HepG2 (cell line): ENCODE data around the gene CSNK1G1. TPM values are rescaled to one million over a fixed set of nuclear protein-coding genes. Genes with fewer than 3 reads are reported as not detected.

Source experiments
- AKAP8 ChIP-seq: sonication (generic); formaldehyde crosslinking; IDR thresholded peaks from 2 replicates; pipeline ENCODE4 v1.5.1; 2020; ENCODE audit warnings: mild to moderate bottlenecking, missing genetic modification reagents
- CEBPG ChIP-seq: IDR thresholded peaks from 2 replicates; pipeline ENCODE4 v1.6.1; 2016
- CREB1 ChIP-seq, 2 experiments: fragments of 450-650 bp in 1 of 2; IDR thresholded peaks; 2 replicates each; pipeline ENCODE4 v1.6.1; 2016 to 2017; ENCODE audit warnings: control low read depth in 1 of 2, mild to moderate bottlenecking in 1 of 2, missing compliant biosample characterization in 1 of 2, missing genetic modification characterization in 1 of 2
- EHMT2 ChIP-seq: fragments of 200-600 bp; sonication (generic); IDR thresholded peaks from 2 replicates; pipeline ENCODE4 v1.7.0; 2017; ENCODE audit warnings: antibody characterized with exemption, low read depth, low read length, borderline replicate concordance
- FOXC1 ChIP-seq: sonication (generic); formaldehyde crosslinking; IDR thresholded peaks from 2 replicates; pipeline ENCODE4 v1.8.0; 2022; ENCODE audit warnings: mild to moderate bottlenecking, missing genetic modification reagents, borderline replicate concordance
- FOXO1 ChIP-seq: sonication (generic); formaldehyde crosslinking; IDR thresholded peaks from 2 replicates; pipeline ENCODE4 v1.4.0; 2020; ENCODE audit warnings: missing genetic modification reagents
- GABPB1 ChIP-seq: IDR thresholded peaks from 2 replicates; pipeline ENCODE4 v1.6.1; 2016; ENCODE audit warnings: mild to moderate bottlenecking, missing genetic modification reagents, moderate library complexity, missing compliant biosample characterization
- GATAD2A ChIP-seq: IDR thresholded peaks from 2 replicates; pipeline ENCODE4 v1.6.1; 2016
- HNRNPLL ChIP-seq: fragments of 200-400 bp; formaldehyde crosslinking; IDR thresholded peaks from 2 replicates; pipeline ENCODE4 v1.6.1; 2017; ENCODE audit warnings: mild to moderate bottlenecking, low read depth, low read length; ENCODE audit not compliant: poor library complexity, severe bottlenecking
- IRX3 ChIP-seq: sonication (generic); formaldehyde crosslinking; IDR thresholded peaks from 2 replicates; pipeline ENCODE4 v1.8.1; 2023; ENCODE audit warnings: mild to moderate bottlenecking, low read depth, missing genetic modification reagents, borderline replicate concordance
- JUN ChIP-seq: sonication (generic); formaldehyde crosslinking; IDR thresholded peaks from 2 replicates; pipeline ENCODE4 v1.4.0; 2020; ENCODE audit warnings: mild to moderate bottlenecking, missing genetic modification reagents
- MEIS1 ChIP-seq: sonication (generic); formaldehyde crosslinking; IDR thresholded peaks from 2 replicates; pipeline ENCODE4 v1.9.0; 2021; ENCODE audit warnings: mild to moderate bottlenecking, missing genetic modification reagents, moderate library complexity, borderline replicate concordance
- MTA3 ChIP-seq: sonication (generic); formaldehyde crosslinking; IDR thresholded peaks from 2 replicates; pipeline ENCODE4 v1.4.0; 2020; ENCODE audit warnings: missing genetic modification reagents
- NCOA2 ChIP-seq: sonication (generic); formaldehyde crosslinking; IDR thresholded peaks from 2 replicates; pipeline ENCODE4 v1.8.0; 2022; ENCODE audit warnings: inconsistent platforms
- NFE2L2 ChIP-seq: fragments of 150-350 bp; IDR thresholded peaks from 2 replicates; pipeline ENCODE4 v1.6.1; 2014; ENCODE audit warnings: low read length
- NFKBIZ ChIP-seq: IDR thresholded peaks from 2 replicates; pipeline ENCODE4 v1.6.1; 2018; ENCODE audit warnings: missing genetic modification reagents, missing compliant biosample characterization
- NONO ChIP-seq, 2 experiments: fragments of 450-650 bp in 1 of 2; sonication (generic) in 1 of 2; formaldehyde crosslinking in 1 of 2; IDR thresholded peaks in 1 of 2; conservative IDR thresholded peaks in 1 of 2; 2 replicates each; pipeline versions ENCODE4 v1.6.1 to v1.8.0; 2017 to 2022; ENCODE audit warnings: mild to moderate bottlenecking in 1 of 2, missing genetic modification reagents in 1 of 2, moderate library complexity in 1 of 2
- PAX8 ChIP-seq: sonication (generic); formaldehyde crosslinking; IDR thresholded peaks from 2 replicates; pipeline ENCODE4 v1.8.0; 2022; ENCODE audit warnings: mild to moderate bottlenecking, missing genetic modification reagents, borderline replicate concordance
- REPIN1 ChIP-seq: sonication (generic); formaldehyde crosslinking; IDR thresholded peaks from 2 replicates; pipeline ENCODE4 v1.8.0; 2022; ENCODE audit warnings: missing genetic modification reagents, low read depth, mild to moderate bottlenecking, borderline replicate concordance
- SMYD3 ChIP-seq: sonication (generic); formaldehyde crosslinking; IDR thresholded peaks from 2 replicates; pipeline ENCODE4 v1.8.1; 2023; ENCODE audit warnings: mild to moderate bottlenecking, missing genetic modification reagents
- STAG1 ChIP-seq: sonication (generic); formaldehyde crosslinking; IDR thresholded peaks from 2 replicates; pipeline ENCODE4 v1.4.0; 2020; ENCODE audit warnings: missing genetic modification reagents
- TEF ChIP-seq: sonication (generic); formaldehyde crosslinking; IDR thresholded peaks from 2 replicates; pipeline ENCODE4 v1.5.0; 2020; ENCODE audit warnings: missing genetic modification reagents
- WIZ ChIP-seq: sonication (generic); formaldehyde crosslinking; IDR thresholded peaks from 2 replicates; pipeline ENCODE4 v1.5.1; 2020; ENCODE audit warnings: mild to moderate bottlenecking, missing genetic modification reagents
- ZFAT ChIP-seq: sonication (generic); formaldehyde crosslinking; conservative IDR thresholded peaks from 2 replicates; pipeline ENCODE4 v1.8.1; 2023; ENCODE audit warnings: missing genetic modification reagents, inconsistent platforms
- ZFP37 ChIP-seq: sonication (generic); formaldehyde crosslinking; IDR thresholded peaks from 2 replicates; pipeline ENCODE4 v1.4.0; 2020; ENCODE audit warnings: missing genetic modification reagents, borderline replicate concordance
- ZNF138 ChIP-seq: sonication (generic); formaldehyde crosslinking; IDR thresholded peaks from 2 replicates; pipeline ENCODE4 v1.5.0; 2020; ENCODE audit warnings: mild to moderate bottlenecking, low read depth, missing genetic modification reagents
- ZNF33B ChIP-seq: sonication (generic); formaldehyde crosslinking; IDR thresholded peaks from 2 replicates; pipeline ENCODE4 v1.5.1; 2020; ENCODE audit warnings: mild to moderate bottlenecking, missing genetic modification reagents
- ZNF749 ChIP-seq: sonication (generic); formaldehyde crosslinking; IDR thresholded peaks from 2 replicates; pipeline ENCODE4 v1.8.0; 2022; ENCODE audit warnings: mild to moderate bottlenecking, missing genetic modification reagents, moderate library complexity, borderline replicate concordance
- ZNF800 ChIP-seq: sonication (generic); formaldehyde crosslinking; IDR thresholded peaks from 2 replicates; pipeline ENCODE4 v1.4.0; 2020; ENCODE audit warnings: missing genetic modification reagents
- ZNF879 ChIP-seq: sonication (generic); formaldehyde crosslinking; IDR thresholded peaks from 2 replicates; pipeline ENCODE4 v1.8.1; 2023; ENCODE audit warnings: missing genetic modification reagents
- polyA plus RNA-seq, 8 experiments: library from polyadenylated mRNA; depleted of rRNA in 3 of 8; stranded (reverse) in 7 of 8; unstranded in 1 of 8; fragments of >200 nt; fragmentation: Illumina TruSeq in 4 of 8; extraction: Trizol in 4 of 8; gene quantifications; 2 replicates each; pipeline versions ENCODE4 v1.2.1 to v1.2.3, GENCODE V29; 2011 to 2016; ENCODE audit warnings: low read depth in 4 of 8, missing spikeins in 1 of 8, mixed read lengths in 1 of 8; ENCODE audit not compliant: insufficient read depth in 1 of 8
- total RNA-seq, 5 experiments: library from RNA; depleted of rRNA; stranded (reverse); fragments of >200 nt; fragmentation: Illumina TruSeq; extraction: Trizol; gene quantifications; 2 replicates each; pipeline ENCODE4 v1.2.3, GENCODE V29; 2016; ENCODE audit warnings: low read depth in 1 of 5

The CSNK1G1 gene
- total and polyA plus RNA-seq, 2 of the 13 experiments (the other 11 are each of a cell fraction or from before 2014, with no cell fraction given), result 8.5 to 12.6 TPM

- TF ChIP-seq STAG1 (CRISPR knock-in tag) (no peak), CEBPG (CRISPR knock-in tag) (peak; percentile 85), TEF (CRISPR knock-in tag) (peak; percentile 90; the same call in 1 of the 2 replicates), MEIS1 (CRISPR knock-in tag) (0 out of 2 replicates have a peak, but pooled peaks have one; percentile 47), ZNF749 (CRISPR knock-in tag) (0 out of 2 replicates have a peak, but pooled peaks have one; percentile 5), GABPB1 (CRISPR knock-in tag) (no peak), NONO (IDR thresholded peaks at IDR 0.05) (no peak), NONO (CRISPR knock-in tag; conservative IDR thresholded peaks at IDR 0.05) (no peak), JUN (0 out of 2 replicates have a peak, but pooled peaks have one; percentile 11), FOXO1 (CRISPR knock-in tag) (no peak), ZNF879 (no peak), SMYD3 (CRISPR knock-in tag) (no peak), ZFAT (CRISPR knock-in tag) (no peak), NCOA2 (CRISPR knock-in tag) (no peak; the same call in 1 of the 2 replicates), ZNF800 (CRISPR knock-in tag) (0 out of 2 replicates have a peak, but pooled peaks have one; percentile 20), WIZ (CRISPR knock-in tag) (0 out of 2 replicates have a peak, but pooled peaks have one; percentile 38), ZFP37 (CRISPR knock-in tag) (no peak), NFKBIZ (CRISPR knock-in tag) (no peak), AKAP8 (no peak), FOXC1 (CRISPR knock-in tag) (peak; percentile 11; the same call in 1 of the 2 replicates), IRX3 (0 out of 2 replicates have a peak, but pooled peaks have one; percentile 9), NFE2L2 (no peak), EHMT2 (no peak), ZNF33B (CRISPR knock-in tag) (no peak), HNRNPLL (no peak), ZNF138 (CRISPR knock-in tag) (no peak), GATAD2A (CRISPR knock-in tag) (0 out of 2 replicates have a peak, but pooled peaks have one; percentile 9), REPIN1 (no peak), PAX8 (no peak), MTA3 (CRISPR knock-in tag) (no peak), CREB1 (IDR thresholded peaks at IDR 0.05) (no peak), CREB1 (CRISPR knock-in tag; IDR thresholded peaks at IDR 0.05) (peak; percentile 7; the same call in 1 of the 2 replicates)
Observed at GRCh38 chr15:64163659-64164362, 192.2 kb downstream of the CSNK1G1 start (continued).
